Inflammatory macrophage treated with lipopolysaccharide for 1 hour (primary cell): Measurements from ENCODE around the gene SLC7A14.
"Not testable (repeated sequence)": the region's sequence is repeated elsewhere in the genome, so short reads cannot be mapped to it uniquely, and the experiment has no call there.

Experiments
- DNase-seq, 2 donors: peaks; one replicate each; pipeline ENCODE4 v3.0.0-alpha.2; 2020 to 2022

Gene SLC7A14

DNA sequence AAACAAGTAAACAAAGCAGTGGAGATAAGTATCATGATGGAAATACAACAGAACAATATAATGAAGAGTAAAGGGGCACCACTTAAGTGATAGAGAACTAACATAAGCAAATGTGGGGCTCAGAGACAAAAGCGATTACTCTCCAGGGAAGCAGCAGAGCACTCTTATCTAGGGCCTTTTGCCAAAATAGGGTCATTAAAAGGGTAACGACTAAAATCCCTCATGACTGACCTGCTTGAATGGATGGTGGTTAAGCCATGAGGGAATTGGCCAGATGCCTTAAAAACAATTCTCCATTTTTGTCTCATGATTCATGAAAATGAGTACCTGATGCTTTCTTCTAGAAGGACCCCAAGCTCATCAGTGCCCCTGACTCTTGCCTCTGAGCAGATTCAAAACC lies 3.2 kb upstream of the SLC7A14 start:
- DNase-seq: no peak

DNA sequence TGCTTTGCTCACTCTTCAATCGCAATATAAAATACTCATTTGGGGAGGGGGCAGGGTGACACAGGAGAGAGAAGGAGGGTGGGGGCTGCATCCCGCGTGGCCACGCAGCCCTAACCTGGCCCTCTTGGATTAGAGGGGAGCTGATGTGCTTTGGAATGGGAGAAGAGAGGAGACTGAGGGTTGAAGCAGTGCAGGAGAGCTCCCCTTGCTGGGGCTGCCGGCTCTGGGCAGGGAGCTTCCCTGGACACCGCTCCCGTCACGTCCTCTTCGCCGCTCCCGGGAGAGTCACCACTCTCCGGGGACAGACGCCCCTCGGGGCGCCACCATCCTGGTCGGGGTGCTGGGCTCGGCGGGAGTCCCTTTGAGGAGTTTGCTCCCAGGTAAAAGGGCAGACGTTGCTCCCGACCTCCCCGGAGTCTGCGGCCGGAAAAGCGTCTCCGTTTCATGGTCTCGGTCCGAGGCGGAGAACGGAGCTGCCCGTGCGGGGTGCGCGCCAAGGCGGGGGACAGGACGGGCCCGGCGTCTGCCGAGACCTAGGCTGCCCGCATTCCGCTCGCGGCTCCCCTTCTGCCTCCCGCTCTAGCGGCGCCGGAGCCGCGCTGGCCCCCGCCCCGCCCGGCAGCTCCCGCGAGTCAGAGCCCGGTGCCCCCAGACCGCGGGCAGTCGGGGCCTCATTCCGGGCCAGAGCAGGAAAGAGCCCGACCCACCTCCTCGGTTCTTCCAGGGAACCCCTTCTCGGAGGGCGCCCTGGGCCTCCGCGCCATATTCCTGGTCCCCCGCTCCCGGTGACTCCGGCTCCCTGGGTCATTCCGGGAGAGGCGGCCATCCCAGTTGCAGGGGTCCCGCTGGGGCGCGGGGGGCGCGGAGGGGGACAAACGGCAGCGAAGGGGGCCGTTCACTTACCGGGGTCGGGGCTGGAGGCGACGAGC lies 603 bp downstream of the SLC7A14 start:
- no peak for DNase-seq

DNA sequence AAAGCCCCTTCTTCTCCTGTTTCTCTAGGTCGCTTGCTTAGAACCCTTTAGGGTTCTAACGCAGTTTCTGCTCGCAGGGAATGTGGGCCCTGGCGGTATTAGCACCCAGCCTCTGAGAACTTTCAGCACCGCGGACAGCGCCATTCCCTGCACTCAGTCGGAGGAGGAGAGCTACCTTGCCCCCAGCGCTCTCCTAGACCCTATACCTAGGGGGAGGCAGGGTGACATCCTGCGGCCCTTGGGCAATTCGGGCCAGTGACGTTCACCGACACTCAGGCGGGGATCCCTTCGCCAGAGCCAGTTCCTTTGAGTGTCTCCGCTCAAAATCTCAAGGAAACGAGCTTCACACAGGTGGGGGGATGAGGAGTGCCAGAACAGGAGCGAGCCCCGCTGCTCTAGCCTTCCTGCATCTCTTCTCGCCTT lies 1.3 kb downstream of the SLC7A14 start:
- DNase-seq: peak in 1 of 2 donors; percentile 32

DNA sequence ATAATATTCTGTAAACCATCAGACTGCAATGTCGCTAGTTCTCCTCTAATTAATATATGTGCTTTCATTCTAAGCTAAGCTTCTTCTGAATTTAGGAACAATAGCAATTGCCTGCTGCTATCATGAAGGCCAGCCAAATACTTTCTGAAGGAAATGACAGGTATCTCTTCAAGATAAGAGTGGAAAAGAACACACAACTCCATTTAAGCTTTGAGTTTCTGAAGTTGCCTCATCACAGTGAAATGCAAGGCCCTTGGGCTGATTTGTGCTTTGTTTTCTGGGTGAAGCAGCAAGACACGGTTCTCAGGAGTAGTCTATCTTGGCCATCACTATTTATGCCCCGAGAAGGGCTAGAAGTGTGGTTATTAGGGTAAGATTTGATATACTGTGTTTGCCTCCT lies 6.2 kb downstream of the SLC7A14 start:
- no peak for DNase-seq

DNA sequence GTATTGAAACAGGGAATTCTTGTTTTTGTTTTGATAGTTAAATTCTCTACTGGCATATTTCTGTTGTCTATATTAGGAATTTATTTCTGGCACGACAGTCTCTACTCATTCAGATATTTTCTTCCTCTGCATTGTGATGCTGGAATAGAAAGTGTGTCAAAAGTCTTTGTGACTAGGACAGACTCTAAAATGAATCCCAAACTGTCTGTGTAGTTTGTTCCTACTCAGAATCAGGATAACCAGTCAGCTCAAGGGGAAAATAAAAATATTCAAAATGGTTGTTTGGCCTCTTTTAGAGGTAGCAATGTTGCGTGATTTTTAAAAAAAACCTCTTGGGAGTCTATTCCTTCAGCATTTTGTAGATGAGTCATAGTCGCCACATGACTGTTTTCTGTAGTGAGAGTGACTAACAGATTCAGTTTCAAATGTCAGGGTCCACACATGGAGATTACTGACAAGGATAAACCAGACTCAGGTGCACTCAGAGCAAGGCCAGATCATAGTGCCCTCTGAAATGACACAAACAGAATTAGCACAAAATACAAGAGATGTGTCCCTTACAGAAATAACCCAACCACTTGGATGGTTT lies 13.1 kb downstream of the SLC7A14 start:
- DNase-seq: no peak

GRCh38 chr3:170567598-170567997 lies 18.3 kb downstream of the SLC7A14 start:
- not testable (repeated sequence) for DNase-seq

- DNase-seq: no peak
Observed at GRCh38 chr3:170566413-170566812, 19.5 kb downstream of the SLC7A14 start.

DNA sequence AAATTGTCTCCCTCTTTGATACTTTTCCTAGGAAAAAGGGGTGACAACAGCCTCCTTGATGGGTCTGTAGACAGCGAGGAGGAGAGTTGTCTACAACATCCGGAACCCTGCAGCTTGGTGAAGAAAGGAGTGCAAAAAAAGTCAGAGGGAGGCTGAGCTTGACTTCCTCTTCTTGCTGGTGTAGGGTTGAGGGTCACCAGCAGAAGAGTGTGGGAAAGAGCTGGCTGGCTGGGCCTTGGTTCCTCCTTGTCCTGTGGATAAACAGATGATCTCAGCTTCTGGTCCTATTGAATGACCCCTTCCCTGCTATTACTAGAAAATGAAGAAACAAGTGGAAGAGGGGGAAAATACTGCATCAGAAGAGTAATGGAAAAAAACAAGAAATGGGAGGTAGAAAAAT lies 20.4 kb downstream of the SLC7A14 start:
- DNase-seq: no peak

DNA sequence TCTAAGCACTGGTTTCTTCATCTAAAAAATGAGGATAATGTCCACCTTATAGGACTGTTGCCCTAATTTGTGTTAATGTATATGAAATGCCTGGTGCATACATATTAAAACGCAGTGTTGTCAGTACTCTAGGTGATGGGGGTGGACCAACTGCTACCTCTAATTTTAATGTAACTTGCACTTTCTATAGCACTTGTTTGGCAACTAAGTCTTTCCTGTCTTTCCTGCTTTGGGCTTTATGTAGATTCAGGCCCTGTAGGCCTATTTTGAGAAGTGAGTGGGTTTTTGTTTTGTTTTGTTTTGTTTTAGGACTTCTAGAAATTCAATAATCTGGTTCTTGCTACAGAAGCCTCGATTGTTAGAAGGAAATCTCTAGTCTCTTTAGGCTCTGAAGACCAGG lies 21.2 kb downstream of the SLC7A14 start:
- DNase-seq: no peak

DNA sequence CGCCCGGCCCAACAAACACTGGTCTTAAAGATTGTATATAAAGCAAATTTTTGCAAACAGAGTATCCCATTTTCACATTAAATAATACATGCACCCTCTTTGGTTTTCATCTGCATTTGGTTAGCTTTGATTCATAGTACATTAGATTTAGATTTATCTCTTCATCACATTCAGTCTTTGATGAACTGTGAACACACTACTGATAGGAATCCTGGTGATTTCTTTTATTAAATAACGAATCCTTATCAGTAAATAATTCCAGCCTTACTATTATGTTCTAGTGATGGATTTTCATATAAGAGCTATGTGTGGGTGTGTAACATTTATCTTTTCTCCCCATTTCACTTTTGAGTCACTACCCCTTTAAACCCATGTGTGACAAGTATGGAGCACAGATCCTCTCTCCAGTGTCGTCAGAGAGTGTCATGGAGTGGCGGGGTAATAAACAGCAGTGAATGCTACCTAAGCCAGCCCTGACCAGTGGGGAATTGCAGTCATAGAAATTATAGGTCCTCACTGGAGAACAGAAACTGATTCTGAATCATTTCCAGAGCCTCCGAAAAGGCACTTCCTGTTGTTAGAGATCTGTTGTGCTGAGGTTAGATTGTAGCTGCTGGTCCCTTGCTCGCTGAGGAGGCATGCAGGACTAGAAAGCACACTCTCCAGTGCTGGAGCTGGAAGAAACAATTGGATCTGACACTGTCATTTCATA lies 22.0 kb downstream of the SLC7A14 start:
- no peak for DNase-seq

DNA sequence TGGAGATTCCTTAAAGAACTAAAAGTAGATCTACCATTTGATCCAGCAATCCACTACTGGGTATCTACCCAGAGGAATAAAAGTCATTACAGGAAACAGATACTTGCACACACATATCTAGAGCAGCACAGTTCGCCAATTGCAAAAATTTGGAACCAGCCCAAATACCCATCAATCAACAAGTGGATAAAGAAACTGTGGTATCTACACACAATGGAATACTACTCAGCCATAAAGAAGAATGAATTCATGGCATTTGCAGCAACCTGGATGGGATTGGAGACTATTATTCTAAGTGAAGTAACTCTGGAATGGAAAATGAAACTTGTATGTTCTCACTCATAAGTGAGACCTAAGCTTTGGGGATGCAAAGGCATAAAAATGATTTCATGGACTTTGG lies 23.8 kb downstream of the SLC7A14 start:
- no peak for DNase-seq

DNA sequence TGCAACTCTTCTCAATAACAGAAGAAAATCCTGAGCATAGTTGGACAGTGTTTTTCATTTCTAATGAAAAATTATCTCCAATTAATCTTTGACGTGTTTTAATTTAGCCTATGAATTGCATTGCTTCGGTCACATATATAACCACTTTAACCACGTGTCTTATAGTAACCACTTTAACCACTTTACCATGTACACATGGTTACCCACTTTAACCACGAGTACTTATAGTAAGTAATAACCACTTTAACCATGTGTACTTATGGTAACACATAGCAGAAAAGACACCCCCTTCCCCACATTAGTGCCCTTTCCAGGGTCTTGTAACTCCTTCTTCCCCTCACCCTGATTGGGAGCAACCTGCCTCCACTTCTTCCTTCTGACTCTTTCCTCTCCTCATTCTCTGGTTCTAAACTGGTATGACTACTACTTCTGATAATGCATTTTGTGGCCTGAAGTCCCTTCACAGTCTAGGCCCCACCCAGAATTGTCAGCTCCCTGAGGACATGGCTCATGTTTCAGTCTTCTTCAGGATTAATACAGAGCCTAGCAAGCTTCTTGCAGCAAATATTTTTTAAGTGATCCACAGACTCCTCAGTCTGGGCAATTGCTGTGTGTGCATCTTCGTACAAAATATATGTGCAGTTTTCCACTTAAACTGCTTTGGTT lies 25.0 kb downstream of the SLC7A14 start:
- no peak for DNase-seq

GRCh38 chr3:170560296-170560695 lies 25.6 kb downstream of the SLC7A14 start:
- no peak for DNase-seq

- DNase-seq: no peak
Observed at GRCh38 chr3:170558427-170558826, 27.4 kb downstream of the SLC7A14 start.

DNA sequence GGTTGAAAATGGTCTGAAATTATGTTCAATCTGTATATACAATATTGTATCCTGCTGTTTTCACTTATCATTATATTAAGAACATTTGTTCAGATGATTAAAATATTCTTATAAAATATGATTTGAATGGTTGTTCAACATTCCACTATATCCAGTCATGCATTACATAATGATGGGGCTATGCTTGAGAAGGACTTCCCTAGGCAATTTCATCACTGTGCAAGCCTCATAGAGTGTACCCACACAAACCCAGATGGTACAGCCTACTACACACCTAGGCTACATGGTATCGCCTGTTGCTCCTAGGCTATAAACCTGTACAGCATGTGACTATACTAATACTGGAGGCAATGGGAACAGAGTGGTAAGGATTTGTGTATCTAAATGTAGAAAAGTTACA lies 30.5 kb downstream of the SLC7A14 start:
- no peak for DNase-seq

- no peak for DNase-seq
Observed at GRCh38 chr3:170553788-170554757, 31.8 kb downstream of the SLC7A14 start.

- DNase-seq: no peak
Observed at GRCh38 chr3:170551252-170551651, 34.6 kb downstream of the SLC7A14 start.

DNA sequence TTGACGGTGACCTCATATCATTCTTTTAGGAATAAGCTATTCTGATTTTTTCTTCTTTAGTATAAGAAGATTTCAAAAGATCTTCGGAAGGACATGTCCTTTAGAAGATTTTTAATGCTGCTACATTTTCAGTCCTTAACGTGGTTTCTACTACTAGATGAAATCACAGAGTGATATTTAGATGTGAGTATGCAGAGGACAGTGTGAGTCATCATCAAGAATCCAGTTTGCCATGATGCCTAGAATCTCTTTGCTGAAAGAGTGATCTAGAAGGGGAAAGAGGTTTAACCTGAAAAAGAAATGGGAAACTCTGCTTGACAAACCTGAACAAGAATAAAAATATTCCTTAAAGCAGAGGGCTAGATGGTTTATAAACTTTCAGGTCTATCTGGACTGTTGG lies 43.2 kb downstream of the SLC7A14 start:
- no peak for DNase-seq

GRCh38 chr3:170539897-170540296 lies 46.0 kb downstream of the SLC7A14 start:
- DNase-seq: no peak

DNA sequence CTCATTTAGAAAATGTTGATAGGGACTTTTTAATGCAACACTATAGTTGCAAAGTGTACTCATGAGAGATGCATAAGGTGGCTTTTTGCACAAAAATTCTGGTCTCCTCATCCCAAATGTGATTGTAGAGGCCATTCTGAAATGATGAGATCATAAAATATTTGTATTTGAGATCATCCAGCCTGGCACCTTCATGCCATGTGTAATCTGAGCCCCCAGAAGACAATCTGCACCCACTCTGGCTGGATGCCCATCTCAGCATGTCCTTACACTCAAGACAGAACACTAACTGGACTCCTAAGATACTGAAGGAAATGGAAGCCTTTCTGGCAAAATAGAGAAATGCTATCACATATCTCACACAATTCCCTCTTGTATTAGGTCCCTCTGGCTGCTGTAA lies 49.2 kb downstream of the SLC7A14 start:
- no peak for DNase-seq

DNA sequence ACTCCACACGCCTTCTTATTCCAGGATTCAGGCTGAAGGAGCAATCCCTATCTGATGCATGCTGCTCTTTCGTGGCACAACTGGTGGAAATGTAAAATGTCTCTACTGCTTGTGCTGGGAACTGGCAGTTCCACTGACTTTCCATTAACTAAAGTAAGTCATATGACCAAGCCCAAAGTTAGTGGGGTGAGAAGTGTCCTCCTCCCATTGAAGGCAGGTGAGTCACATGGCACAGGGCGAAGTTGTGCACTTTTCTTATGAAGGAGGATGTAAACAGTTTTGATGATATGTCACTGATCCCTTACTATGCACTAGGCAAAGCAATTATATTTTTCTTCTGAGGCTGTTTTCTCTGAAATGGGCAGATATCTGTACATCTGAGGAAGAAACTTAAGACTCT lies 51.6 kb downstream of the SLC7A14 start:
- no peak for DNase-seq

- no peak for DNase-seq
Observed at GRCh38 chr3:170532573-170532972, 53.3 kb downstream of the SLC7A14 start.
